CD4-positive, alpha-beta T cell treated with Interleukin-6 for 4 hours (primary cell): ENCODE measurements around the gene CPNE9.
A peak's percentile ranks its signal among the peaks of the same experiment; 100 is the strongest.

Source experiments
- DNase-seq: peaks from one replicate; pipeline ENCODE4 v3.0.0-alpha.2; 2020; ENCODE audit warnings: mixed read lengths

CPNE9 gene

DNA sequence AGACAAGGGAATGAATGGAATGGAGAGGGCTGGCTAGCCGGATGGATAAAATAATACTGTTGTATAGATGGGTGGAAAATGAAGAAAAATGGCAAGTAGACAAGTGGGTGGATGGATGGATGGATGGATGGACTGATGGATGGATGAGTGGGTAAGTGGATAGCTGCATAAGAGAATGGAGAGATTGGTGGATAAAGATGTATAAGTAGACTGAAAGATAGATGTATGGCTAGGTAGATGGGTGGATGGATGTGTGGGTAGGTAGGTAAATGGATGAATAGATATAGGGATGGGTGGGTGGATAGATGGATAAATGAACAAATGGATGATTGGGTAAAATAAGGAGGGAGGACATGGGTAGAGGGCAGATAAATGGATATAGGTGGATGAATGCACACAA lies 13.9 kb downstream of the CPNE9 start:
- no peak for DNase-seq

DNA sequence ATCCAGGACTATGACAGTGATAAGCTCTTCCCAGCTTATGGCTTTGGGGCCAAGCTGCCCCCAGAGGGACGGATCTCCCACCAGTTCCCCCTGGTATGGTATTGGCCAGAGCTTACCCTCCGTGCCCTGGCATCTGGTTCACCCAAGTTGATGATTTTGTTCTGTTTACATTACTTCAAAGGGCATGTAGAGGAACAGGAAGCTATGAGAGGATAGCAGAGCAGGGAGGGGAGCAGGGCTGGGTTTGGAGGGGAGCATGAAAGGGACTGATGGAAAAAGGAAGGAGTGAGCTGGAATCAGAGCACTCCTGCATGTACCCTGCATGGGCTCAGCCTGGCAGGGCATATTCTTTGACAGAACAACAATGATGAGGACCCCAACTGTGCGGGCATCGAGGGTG lies 14.5 kb downstream of the CPNE9 start:
- DNase-seq: no peak

DNA sequence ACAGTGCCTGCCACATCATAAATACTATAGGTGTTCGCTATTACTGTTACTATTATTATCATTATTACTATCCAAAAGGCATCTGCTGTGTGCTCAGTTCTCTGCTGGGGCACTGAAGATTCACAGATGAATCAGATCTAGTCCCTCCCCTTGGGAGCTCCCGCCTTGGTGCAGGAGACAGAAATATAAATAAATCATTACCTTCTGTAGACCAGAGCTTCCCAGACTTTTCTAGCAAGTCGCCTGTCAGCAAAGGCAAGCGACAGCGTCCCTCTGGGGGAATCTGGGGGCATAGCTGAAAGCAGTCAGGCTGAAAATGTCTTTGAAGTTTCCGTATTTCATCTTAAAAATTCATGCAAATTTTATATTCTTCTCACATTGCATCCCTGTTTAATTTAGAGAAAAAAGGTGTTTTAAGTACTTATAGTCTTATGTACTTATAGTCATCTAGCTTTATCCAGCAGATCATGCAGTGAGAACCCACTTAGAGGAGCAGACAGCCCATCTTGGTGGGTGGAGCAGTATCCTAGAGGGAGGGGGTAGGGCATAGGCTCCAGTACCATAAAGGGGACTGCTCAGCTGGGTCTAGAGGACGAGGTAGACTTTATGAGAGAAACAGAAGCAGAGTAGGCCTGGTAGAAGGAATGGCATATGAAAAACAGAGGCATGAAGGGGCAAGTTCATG lies 17.5 kb downstream of the CPNE9 start:
- no peak for DNase-seq

GRCh38 chr3:9721700-9722060 lies 18.0 kb downstream of the CPNE9 start:
- no peak for DNase-seq

GRCh38 chr3:9725775-9726515 lies 22.3 kb downstream of the CPNE9 start:
- no peak for DNase-seq

DNA sequence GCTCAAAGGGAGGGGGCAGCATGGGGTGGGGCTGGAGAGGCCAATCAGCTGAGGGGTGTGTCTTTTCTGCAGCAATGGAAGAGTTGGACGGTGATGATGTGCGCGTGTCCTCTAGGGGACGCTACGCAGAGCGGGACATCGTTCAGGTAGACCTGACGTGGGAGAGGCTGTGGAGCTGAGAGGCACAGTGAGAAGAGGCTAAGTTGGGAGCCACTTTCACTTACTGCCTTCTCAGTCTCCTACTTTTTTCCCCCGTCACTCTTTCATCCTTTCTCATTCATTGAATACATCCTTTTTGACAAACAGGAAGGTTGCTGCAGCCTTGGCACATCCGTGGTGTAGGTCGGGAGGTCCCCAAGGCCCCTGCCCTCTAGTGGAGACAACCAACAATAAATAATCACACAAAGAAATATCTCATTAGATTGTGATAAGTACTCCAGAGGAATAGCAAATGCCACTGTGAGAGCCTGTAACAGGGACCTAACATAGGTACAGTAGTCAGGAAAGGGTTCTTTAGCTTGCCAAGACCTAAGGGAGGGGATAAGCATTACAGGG lies 23.5 kb downstream of the CPNE9 start:
- DNase-seq: peak; percentile 71

DNA sequence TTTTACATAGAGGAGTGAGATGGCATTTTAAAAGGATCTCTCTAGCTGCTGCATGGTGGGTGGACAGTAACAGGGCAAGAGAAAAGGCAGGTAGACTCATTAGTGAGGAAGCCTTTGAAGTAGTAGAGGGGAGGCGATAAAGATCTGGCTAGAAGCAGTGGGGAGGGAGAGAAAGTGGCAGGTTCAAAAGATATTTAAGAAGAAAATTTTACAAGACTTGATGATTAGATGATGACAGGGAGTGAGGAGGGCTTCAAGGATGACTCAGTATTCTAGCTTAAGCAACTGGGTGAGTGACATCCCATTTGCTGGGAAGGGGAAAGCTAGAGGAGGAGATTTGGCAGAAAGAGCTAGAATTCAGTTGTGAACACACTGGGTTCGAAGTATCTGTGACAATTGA lies 24.1 kb downstream of the CPNE9 start:
- DNase-seq: no peak

DNA sequence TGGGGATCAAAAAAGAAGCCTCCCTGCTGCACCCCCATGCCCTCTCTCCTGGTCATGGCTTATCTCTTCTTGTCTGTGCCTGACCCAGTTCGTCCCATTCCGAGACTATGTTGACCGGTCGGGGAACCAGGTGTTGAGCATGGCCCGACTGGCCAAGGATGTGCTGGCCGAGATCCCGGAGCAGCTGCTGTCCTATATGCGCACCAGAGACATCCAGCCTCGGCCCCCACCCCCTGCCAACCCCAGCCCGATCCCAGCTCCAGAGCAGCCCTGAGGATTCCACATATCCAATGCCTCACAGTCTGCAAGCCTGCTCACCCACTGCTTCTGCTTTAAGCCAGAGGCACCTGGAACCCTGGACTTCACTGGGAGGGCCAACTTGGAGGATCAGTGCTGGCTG lies 25.8 kb downstream of the CPNE9 start:
- no peak for DNase-seq

GRCh38 chr3:9730657-9731205 lies 27.1 kb downstream of the CPNE9 start:
- DNase-seq: no peak

- DNase-seq: peak; percentile 100
Measured at GRCh38 chr3:9731206-9732079, 27.8 kb downstream of the CPNE9 start, which contains the start of gene BRPF1. TSS of gene BRPF1 (plus strand) at chr3:9731735. CDS start at chr3:9734141, 2,406 bp downstream.

GRCh38 chr3:9732080-9732739 lies 28.6 kb downstream of the CPNE9 start:
- peak; percentile 43 for DNase-seq

- no peak for DNase-seq
Measured at GRCh38 chr3:9732740-9733115, 29.1 kb downstream of the CPNE9 start.

DNA sequence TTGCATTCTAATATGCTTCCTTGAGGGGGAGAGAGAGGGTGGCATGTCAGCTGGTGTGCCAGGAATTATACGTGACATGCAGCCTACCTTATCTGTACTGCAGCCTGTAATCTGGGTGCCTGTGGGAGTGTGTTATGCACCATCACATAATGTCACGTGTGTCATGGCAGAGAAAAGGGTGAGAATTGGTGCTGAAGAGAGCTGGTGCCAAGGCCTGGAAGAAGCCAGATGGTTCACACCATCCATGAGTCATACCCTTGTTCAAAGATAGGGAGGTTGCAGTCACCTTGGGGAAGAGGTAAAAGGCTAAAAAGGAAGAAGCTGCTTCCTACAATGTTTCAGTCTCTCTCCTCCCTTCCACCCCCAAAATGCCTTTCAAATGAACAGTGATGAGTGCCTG lies 33.2 kb downstream of the CPNE9 start:
- no peak for DNase-seq

DNA sequence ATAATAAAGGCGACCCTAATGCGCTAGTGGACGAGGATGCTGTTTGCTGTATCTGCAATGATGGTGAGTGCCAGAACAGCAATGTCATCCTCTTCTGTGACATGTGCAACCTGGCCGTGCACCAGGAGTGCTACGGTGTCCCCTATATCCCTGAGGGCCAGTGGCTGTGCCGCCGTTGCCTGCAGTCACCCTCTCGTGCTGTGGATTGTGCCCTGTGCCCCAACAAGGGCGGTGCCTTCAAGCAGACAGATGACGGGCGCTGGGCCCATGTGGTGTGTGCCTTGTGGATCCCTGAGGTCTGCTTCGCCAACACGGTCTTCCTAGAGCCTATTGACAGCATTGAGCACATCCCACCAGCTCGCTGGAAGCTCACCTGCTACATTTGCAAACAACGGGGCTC lies 35.5 kb downstream of the CPNE9 start:
- no peak for DNase-seq

- no peak for DNase-seq
Measured at GRCh38 chr3:9742560-9742959, 38.9 kb downstream of the CPNE9 start.

GRCh38 chr3:9743548-9743947 lies 39.9 kb downstream of the CPNE9 start:
- DNase-seq: no peak

GRCh38 chr3:9744162-9744561 lies 40.5 kb downstream of the CPNE9 start:
- DNase-seq: no peak

DNA sequence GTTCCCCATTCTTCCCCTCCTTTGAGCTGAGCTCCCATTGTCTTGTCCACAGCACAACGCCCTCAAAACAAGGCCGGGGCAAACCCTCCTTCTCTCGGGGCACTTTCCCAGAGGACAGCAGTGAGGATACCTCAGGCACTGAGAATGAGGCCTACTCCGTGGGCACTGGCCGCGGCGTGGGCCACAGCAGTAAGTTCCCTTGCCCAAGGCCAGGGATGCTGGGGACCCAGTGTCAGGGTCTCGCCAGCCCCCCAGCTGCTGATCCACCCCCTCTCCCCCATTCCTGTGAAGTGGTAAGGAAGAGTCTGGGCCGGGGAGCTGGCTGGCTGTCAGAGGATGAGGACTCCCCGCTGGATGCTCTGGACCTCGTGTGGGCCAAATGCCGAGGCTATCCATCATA lies 41.9 kb downstream of the CPNE9 start:
- DNase-seq: no peak

DNA sequence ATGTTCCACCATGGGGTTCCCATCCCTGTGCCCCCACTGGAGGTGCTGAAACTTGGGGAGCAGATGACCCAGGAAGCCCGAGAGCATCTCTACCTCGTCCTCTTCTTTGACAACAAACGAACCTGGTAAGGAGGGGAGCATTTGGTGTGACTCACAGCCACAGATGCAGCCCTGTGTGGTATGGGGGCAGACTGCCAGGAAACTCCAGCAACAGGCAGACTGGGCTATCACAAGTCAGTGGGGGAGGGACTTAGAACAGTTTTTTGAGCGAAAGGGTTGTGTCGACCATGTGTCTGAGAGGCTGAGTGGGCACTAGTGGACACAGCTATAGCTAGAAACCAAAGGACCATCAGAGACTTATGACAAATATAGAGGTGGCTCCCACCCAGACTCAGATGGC lies 42.7 kb downstream of the CPNE9 start:
- no peak for DNase-seq

- DNase-seq: no peak
Measured at GRCh38 chr3:9747267-9747666, 43.6 kb downstream of the CPNE9 start.

DNA sequence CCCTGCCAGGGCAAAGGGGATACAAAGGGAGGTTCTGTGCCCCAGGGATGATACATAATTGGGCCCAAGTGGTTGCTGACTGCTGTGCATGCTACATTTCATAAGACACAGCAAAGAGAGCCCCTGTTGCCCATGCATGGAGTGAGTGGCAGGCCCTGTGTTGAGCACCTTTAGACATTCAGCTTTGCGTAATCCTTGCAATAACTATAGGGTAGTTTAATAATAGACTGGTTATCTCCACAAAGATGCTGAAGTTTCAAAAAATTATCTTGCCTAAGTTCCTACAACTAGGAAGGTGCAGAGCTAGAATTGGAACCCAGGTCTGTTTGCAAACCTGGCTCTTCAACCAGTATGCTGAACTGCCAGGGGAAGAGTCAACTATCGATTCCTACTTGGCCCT lies 44.4 kb downstream of the CPNE9 start:
- no peak for DNase-seq

GRCh38 chr3:9749296-9749644 lies 45.6 kb downstream of the CPNE9 start:
- DNase-seq: no peak
